ENCODE measurements around the gene PWWP2B.
A peak's percentile ranks its signal among the peaks of the same experiment; 100 is the strongest.

Gene PWWP2B

DNA sequence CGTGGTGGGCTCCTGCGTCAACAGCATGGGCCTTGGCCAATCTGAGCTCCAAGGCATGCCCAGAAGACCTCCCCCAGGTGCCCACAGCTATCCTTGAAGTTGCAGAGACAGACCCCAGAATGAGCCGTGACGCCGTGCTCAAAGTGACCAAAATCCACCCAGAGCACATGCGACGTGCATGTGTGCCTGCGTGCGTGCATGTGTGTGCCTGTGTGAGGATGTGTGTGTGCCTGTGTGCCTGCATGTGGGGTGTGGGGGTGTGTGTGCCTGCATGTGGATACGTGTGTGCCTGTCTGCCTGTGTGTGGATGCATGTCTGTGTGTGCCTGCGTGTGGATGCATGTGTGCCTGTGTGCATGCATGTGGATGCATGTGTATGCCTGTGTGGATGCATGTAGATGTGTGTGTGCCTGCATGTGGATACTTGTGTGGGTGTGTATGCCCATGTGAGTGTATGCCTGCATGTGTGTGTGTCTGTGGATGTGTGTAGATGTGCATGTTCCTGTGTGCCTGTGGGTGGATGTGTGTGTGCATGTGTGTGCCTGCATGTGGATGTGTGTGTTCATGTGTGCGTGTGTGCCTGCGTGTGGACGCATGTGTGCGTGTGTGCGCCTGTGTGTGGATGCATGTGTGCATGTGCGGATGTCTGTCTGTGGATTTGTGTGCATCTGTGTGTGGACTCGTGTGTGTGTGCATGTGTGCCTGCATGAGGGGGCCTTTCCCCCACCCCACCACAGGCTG is 42.6 kb downstream of the PWWP2B start:
- Histone ChIP-seq H3K9ac (ENCODE audit: low read length) (no peak overlapping the region), H3K4me1 (ENCODE audit: control insufficient read depth, insufficient read depth, low read length) (no peaks in the 10 kb centered on the region), H3K27me3 (replicated peaks; ENCODE audit: control insufficient read depth, insufficient read depth, low read length) (no peaks in the 10 kb centered on the region), H3K9me3 (ENCODE audit: control insufficient read depth, low read length) (peaks cover 4% of the 10 kb centered on the region), H3K36me3 (ENCODE audit: control insufficient read depth, insufficient read depth, low read length, severe bottlenecking) (no peaks in the 10 kb centered on the region), H3K4me3 (ENCODE audit: low read length) (no peak overlapping the region)
- DNase-seq (ENCODE audit: low read depth): no peak

GRCh38 chr10:132440791-132441565 is 44.0 kb downstream of the PWWP2B start:
- no peaks in the 10 kb centered on the region for H3K27me3 ChIP-seq (replicated peaks; ENCODE audit: control insufficient read depth, insufficient read depth, low read length)
- no peak for DNase-seq (ENCODE audit: low read depth)
- peaks cover 9% of the 10 kb centered on the region for H3K4me1 ChIP-seq (ENCODE audit: control insufficient read depth, insufficient read depth, low read length)
- no peak overlapping the region for H3K4me3 ChIP-seq (ENCODE audit: low read length)
- H3K36me3 ChIP-seq (ENCODE audit: control insufficient read depth, insufficient read depth, low read length, severe bottlenecking): no peaks in the 10 kb centered on the region
- H3K9ac ChIP-seq (ENCODE audit: low read length): no peak overlapping the region
- H3K9me3 ChIP-seq (ENCODE audit: control insufficient read depth, low read length): peaks cover 4% of the 10 kb centered on the region

GRCh38 chr10:132441818-132442524 is 45.0 kb downstream of the PWWP2B start:
- no peak for DNase-seq (ENCODE audit: low read depth)
- H3K9ac ChIP-seq (ENCODE audit: low read length): no peak overlapping the region
- H3K27me3 ChIP-seq (replicated peaks; ENCODE audit: control insufficient read depth, insufficient read depth, low read length): no peaks in the 10 kb centered on the region
- H3K36me3 ChIP-seq (ENCODE audit: control insufficient read depth, insufficient read depth, low read length, severe bottlenecking): no peaks in the 10 kb centered on the region
- H3K9me3 ChIP-seq (ENCODE audit: control insufficient read depth, low read length): peaks cover 4% of the 10 kb centered on the region
- H3K4me1 ChIP-seq (ENCODE audit: control insufficient read depth, insufficient read depth, low read length): peaks cover 16% of the 10 kb centered on the region
- no peak overlapping the region for H3K4me3 ChIP-seq (ENCODE audit: low read length)

- no peak for DNase-seq (ENCODE audit: low read depth)
- Histone ChIP-seq H3K9me3 (ENCODE audit: control insufficient read depth, low read length) (peaks cover 4% of the 10 kb centered on the region), H3K4me1 (ENCODE audit: control insufficient read depth, insufficient read depth, low read length) (peaks cover 22% of the 10 kb centered on the region), H3K9ac (ENCODE audit: low read length) (no peak overlapping the region), H3K27me3 (replicated peaks; ENCODE audit: control insufficient read depth, insufficient read depth, low read length) (no peaks in the 10 kb centered on the region), H3K4me3 (ENCODE audit: low read length) (no peak overlapping the region), H3K36me3 (ENCODE audit: control insufficient read depth, insufficient read depth, low read length, severe bottlenecking) (no peaks in the 10 kb centered on the region)
Observed at GRCh38 chr10:132442636-132443035, 45.6 kb downstream of the PWWP2B start.

DNA sequence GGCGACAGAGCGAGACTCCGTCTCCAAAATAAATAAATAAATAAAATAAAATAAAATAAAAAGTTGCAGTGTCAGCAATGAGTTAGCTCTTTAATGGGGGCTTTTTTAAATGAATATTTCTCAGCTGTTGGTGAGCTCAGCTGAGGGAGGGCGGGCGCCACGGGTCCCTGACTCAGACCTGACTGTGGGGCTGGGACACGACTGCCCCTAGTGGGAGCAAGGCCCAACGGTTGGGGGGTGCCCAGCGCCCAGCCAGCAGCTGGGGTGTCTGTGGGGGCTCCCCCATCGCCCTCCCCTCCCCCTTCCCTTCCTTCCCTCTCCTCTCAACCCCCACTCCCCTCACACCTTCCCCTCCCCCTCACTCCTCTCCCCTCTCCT is 46.6 kb downstream of the PWWP2B start:
- H3K36me3 ChIP-seq (ENCODE audit: control insufficient read depth, insufficient read depth, low read length, severe bottlenecking): no peaks in the 10 kb centered on the region
- H3K9ac ChIP-seq (ENCODE audit: low read length): no peak overlapping the region
- peaks cover 4% of the 10 kb centered on the region for H3K9me3 ChIP-seq (ENCODE audit: control insufficient read depth, low read length)
- H3K4me1 ChIP-seq (ENCODE audit: control insufficient read depth, insufficient read depth, low read length): peaks cover 29% of the 10 kb centered on the region
- H3K4me3 ChIP-seq (ENCODE audit: low read length): no peak overlapping the region
- peak; percentile 48 for DNase-seq (ENCODE audit: low read depth)
- no peaks in the 10 kb centered on the region for H3K27me3 ChIP-seq (replicated peaks; ENCODE audit: control insufficient read depth, insufficient read depth, low read length)

DNA sequence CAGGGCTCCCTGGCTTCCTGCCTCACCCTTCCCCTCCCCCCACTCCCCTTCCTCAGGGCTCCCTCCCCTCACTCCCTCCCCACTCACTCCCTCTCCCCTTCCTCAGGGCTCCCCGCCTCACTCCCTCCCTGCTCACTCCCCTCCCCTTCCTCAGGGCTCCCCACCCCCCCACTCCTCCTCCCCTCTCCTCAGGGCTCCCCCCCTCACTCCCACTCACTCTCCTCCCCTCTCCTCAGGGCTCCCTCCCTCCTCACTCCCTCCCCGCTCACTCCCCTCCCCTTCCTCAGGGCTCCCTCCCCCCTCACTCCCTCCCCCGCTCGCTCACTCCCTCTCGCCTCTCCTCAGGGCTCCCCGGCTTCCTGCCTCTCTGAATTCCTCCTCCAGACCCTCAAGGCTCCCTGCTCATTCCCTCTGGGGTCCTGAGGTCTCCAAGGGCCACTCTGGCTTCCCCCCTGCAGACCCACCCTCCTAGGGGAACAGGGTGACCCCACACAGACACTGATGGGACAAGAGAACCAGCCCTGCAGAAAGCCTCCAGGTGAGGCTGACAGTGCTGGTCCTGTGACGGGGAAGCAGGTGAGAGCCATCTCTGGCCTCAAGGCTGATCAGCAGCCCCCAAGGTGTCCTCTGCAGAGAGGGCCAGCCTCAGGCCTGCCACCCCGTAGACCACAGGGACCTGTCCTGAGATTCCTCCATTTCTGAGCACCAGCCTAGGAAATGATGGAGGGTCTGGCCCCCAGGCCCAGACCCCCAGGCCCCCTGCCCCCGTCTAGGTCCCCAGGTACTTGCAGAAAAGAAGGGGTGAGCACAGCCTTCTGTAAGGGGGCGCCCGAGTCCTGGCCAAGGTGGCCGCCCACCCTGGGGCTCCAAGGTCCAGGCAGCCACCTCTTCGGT is 47.2 kb downstream of the PWWP2B start:
- Histone ChIP-seq H3K4me1 (ENCODE audit: control insufficient read depth, insufficient read depth, low read length) (peaks cover 29% of the 10 kb centered on the region), H3K4me3 (ENCODE audit: low read length) (no peak overlapping the region), H3K27me3 (replicated peaks; ENCODE audit: control insufficient read depth, insufficient read depth, low read length) (no peaks in the 10 kb centered on the region), H3K9ac (ENCODE audit: low read length) (no peak overlapping the region), H3K36me3 (ENCODE audit: control insufficient read depth, insufficient read depth, low read length, severe bottlenecking) (no peaks in the 10 kb centered on the region), H3K9me3 (ENCODE audit: control insufficient read depth, low read length) (peaks cover 4% of the 10 kb centered on the region)
- DNase-seq (ENCODE audit: low read depth): no peak

DNA sequence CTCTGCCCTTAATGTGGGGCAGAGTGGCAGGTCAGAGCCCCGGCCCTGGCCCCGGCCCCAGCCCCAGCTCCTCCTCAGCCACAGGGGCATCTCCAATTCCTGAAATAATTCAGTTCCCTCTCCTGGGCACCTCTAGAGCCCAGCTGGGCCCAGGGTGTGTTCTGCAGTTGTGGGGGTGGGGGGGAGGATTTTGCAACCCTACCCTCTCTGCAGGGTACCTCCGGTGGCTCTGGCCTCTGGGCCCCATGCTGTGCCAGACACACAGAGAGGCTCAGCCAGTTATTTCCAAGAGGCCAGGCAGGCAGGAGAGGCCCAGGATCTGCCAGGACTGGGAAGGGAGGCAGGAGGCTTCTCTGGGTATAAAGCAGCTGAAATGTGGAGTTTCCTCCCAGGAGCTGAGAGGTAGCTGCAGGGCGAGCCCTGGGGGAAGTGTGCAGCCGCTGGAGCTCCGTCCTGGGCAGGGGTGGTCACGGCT is 47.9 kb downstream of the PWWP2B start:
- H3K27me3 ChIP-seq (replicated peaks; ENCODE audit: control insufficient read depth, insufficient read depth, low read length): no peaks in the 10 kb centered on the region
- peaks cover 4% of the 10 kb centered on the region for H3K9me3 ChIP-seq (ENCODE audit: control insufficient read depth, low read length)
- peak; percentile 27 for DNase-seq (ENCODE audit: low read depth)
- H3K4me3 ChIP-seq (ENCODE audit: low read length): no peak overlapping the region
- H3K4me1 ChIP-seq (ENCODE audit: control insufficient read depth, insufficient read depth, low read length): peaks cover 35% of the 10 kb centered on the region
- H3K9ac ChIP-seq (ENCODE audit: low read length): peak overlapping the region; percentile 37
- H3K36me3 ChIP-seq (ENCODE audit: control insufficient read depth, insufficient read depth, low read length, severe bottlenecking): no peaks in the 10 kb centered on the region

- Histone ChIP-seq H3K9me3 (ENCODE audit: control insufficient read depth, low read length) (peaks cover 4% of the 10 kb centered on the region), H3K4me1 (ENCODE audit: control insufficient read depth, insufficient read depth, low read length) (peaks cover 35% of the 10 kb centered on the region), H3K27me3 (replicated peaks; ENCODE audit: control insufficient read depth, insufficient read depth, low read length) (no peaks in the 10 kb centered on the region), H3K4me3 (ENCODE audit: low read length) (no peak overlapping the region), H3K9ac (ENCODE audit: low read length) (peak overlapping the region; percentile 37), H3K36me3 (ENCODE audit: control insufficient read depth, insufficient read depth, low read length, severe bottlenecking) (no peaks in the 10 kb centered on the region)
- DNase-seq (ENCODE audit: low read depth): no peak
Observed at GRCh38 chr10:132445516-132446194, 48.7 kb downstream of the PWWP2B start.

DNA sequence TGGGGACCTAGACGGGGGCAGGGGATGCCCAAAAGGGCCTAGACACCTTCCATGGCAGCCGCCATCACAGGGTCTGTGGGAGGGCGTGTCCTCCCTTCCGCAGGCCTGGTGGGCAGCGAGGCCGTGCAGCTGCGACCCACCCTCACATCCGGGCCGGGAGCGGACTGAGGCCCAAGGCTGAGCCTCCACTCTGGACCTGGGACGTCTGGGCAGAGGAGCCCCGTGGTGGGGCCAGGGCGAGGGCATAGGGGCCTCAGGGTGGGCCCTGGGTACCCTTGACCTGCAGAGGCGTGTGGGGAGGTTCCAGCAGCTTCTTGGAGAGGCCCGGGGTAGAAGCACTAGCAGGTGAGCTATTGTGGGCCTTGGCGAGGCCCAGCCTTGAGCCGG is 49.2 kb downstream of the PWWP2B start:
- Histone ChIP-seq H3K27me3 (replicated peaks; ENCODE audit: control insufficient read depth, insufficient read depth, low read length) (no peaks in the 10 kb centered on the region), H3K9ac (ENCODE audit: low read length) (no peak overlapping the region), H3K4me3 (ENCODE audit: low read length) (no peak overlapping the region), H3K9me3 (ENCODE audit: control insufficient read depth, low read length) (peaks cover 1% of the 10 kb centered on the region), H3K4me1 (ENCODE audit: control insufficient read depth, insufficient read depth, low read length) (peaks cover 35% of the 10 kb centered on the region), H3K36me3 (ENCODE audit: control insufficient read depth, insufficient read depth, low read length, severe bottlenecking) (no peaks in the 10 kb centered on the region)
- no peak for DNase-seq (ENCODE audit: low read depth)

GRCh38 chr10:132446661-132447445 is 49.9 kb downstream of the PWWP2B start:
- DNase-seq (ENCODE audit: low read depth): peak; percentile 31
- Histone ChIP-seq H3K9me3 (ENCODE audit: control insufficient read depth, low read length) (no peaks in the 10 kb centered on the region), H3K4me3 (ENCODE audit: low read length) (no peak overlapping the region), H3K36me3 (ENCODE audit: control insufficient read depth, insufficient read depth, low read length, severe bottlenecking) (no peaks in the 10 kb centered on the region), H3K27me3 (replicated peaks; ENCODE audit: control insufficient read depth, insufficient read depth, low read length) (no peaks in the 10 kb centered on the region), H3K9ac (ENCODE audit: low read length) (peak overlapping the region; percentile 81), H3K4me1 (ENCODE audit: control insufficient read depth, insufficient read depth, low read length) (peaks cover 35% of the 10 kb centered on the region)

Measured in adipocyte (in vitro differentiated cells).